ENCODE measurements around the gene AQP10. TPM values are rescaled to one million over a fixed set of nuclear protein-coding genes. Genes with fewer than 3 reads are reported as not detected.

Gene AQP10
- total and polyA plus RNA-seq, 2 donors = 0.05 to 0.09 TPM

GRCh38 chr1:154327466-154328317 is 6.8 kb downstream of the AQP10 start:
- Histone ChIP-seq H3K36me3 (ENCODE audit: control insufficient read depth in 2 of 2, insufficient read depth in 2 of 2, low read length in 1 of 2) (peaks cover 17 to 21% of the 10 kb centered on the region in 2 donors), H3K27me3 (ENCODE audit: control insufficient read depth in 2 of 2, insufficient read depth in 1 of 2, low read length in 1 of 2) (peaks cover 0 to 17% of the 10 kb centered on the region in 2 donors), H3K4me3 (ENCODE audit: low read length in 2 of 2) (peak overlapping the region; percentile 44 to 49), H3K27ac (ENCODE audit: low read depth in 1 of 2, low read length in 1 of 2) (peak overlapping the region; percentile 6 to 84), H3K9me3 (ENCODE audit: control insufficient read depth in 2 of 2, insufficient read depth in 1 of 2, low read length in 1 of 2) (no peaks in the 10 kb centered on the region), H3K4me1 (ENCODE audit: control insufficient read depth in 2 of 2, insufficient read depth in 2 of 2, low read length in 2 of 2) (peaks cover 38 to 59% of the 10 kb centered on the region in 2 donors)
- DNase-seq (ENCODE audit: low read depth in 6 of 9, low spot score in 9 of 9) = peak in 4 of 9 donors; percentile 63 to 87 (median 72)
- 11% methylated on average over 5 of the region's 5 CpGs for WGBS

GRCh38 chr1:154328318-154329151 is 7.6 kb downstream of the AQP10 start:
- H3K4me1 ChIP-seq (ENCODE audit: control insufficient read depth in 2 of 2, insufficient read depth in 2 of 2, low read length in 2 of 2) = peaks cover 38 to 59% of the 10 kb centered on the region in 2 donors
- no peaks in the 10 kb centered on the region for H3K9me3 ChIP-seq (ENCODE audit: control insufficient read depth in 2 of 2, insufficient read depth in 1 of 2, low read length in 1 of 2)
- peaks cover 17 to 21% of the 10 kb centered on the region in 2 donors for H3K36me3 ChIP-seq (ENCODE audit: control insufficient read depth in 2 of 2, insufficient read depth in 2 of 2, low read length in 1 of 2)
- H3K27ac ChIP-seq (ENCODE audit: low read depth in 1 of 2, low read length in 1 of 2) = peak overlapping the region; percentile 25 to 84
- peaks cover 0 to 10% of the 10 kb centered on the region in 2 donors for H3K27me3 ChIP-seq (ENCODE audit: control insufficient read depth in 2 of 2, insufficient read depth in 1 of 2, low read length in 1 of 2)
- WGBS = 7% methylated on average over 76 of the region's 76 CpGs
- peak in 7 of 9 donors; percentile 49 to 89 (median 77) for DNase-seq (ENCODE audit: low read depth in 6 of 9, low spot score in 9 of 9)
- peak overlapping the region; percentile 44 to 49 for H3K4me3 ChIP-seq (ENCODE audit: low read length in 2 of 2)

GRCh38 chr1:154329152-154329521 is 8.2 kb downstream of the AQP10 start:
- H3K36me3 ChIP-seq (ENCODE audit: control insufficient read depth in 2 of 2, insufficient read depth in 2 of 2, low read length in 1 of 2) = peaks cover 21 to 25% of the 10 kb centered on the region in 2 donors
- no peaks in the 10 kb centered on the region for H3K9me3 ChIP-seq (ENCODE audit: control insufficient read depth in 2 of 2, insufficient read depth in 1 of 2, low read length in 1 of 2)
- peak overlapping the region; percentile 26 to 49 for H3K4me3 ChIP-seq (ENCODE audit: low read length in 2 of 2)
- no peak for DNase-seq (ENCODE audit: low read depth in 6 of 9, low spot score in 9 of 9)
- peaks cover 0 to 7% of the 10 kb centered on the region in 2 donors for H3K27me3 ChIP-seq (ENCODE audit: control insufficient read depth in 2 of 2, insufficient read depth in 1 of 2, low read length in 1 of 2)
- WGBS = 92% methylated on average over 6 of the region's 6 CpGs
- peak overlapping the region in 1 of 2 donors; percentile 25 for H3K27ac ChIP-seq (ENCODE audit: low read depth in 1 of 2, low read length in 1 of 2)
- H3K4me1 ChIP-seq (ENCODE audit: control insufficient read depth in 2 of 2, insufficient read depth in 2 of 2, low read length in 2 of 2) = peaks cover 38 to 58% of the 10 kb centered on the region in 2 donors

GRCh38 chr1:154329551-154330131 is 8.7 kb downstream of the AQP10 start:
- Histone ChIP-seq H3K27me3 (ENCODE audit: control insufficient read depth in 2 of 2, insufficient read depth in 1 of 2, low read length in 1 of 2) (peaks cover 0 to 5% of the 10 kb centered on the region in 2 donors), H3K36me3 (ENCODE audit: control insufficient read depth in 2 of 2, insufficient read depth in 2 of 2, low read length in 1 of 2) (peaks cover 26 to 31% of the 10 kb centered on the region in 2 donors), H3K9me3 (ENCODE audit: control insufficient read depth in 2 of 2, insufficient read depth in 1 of 2, low read length in 1 of 2) (no peaks in the 10 kb centered on the region), H3K27ac (ENCODE audit: low read depth in 1 of 2, low read length in 1 of 2) (no peak overlapping the region), H3K4me1 (ENCODE audit: control insufficient read depth in 2 of 2, insufficient read depth in 2 of 2, low read length in 2 of 2) (peaks cover 38 to 57% of the 10 kb centered on the region in 2 donors), H3K4me3 (ENCODE audit: low read length in 2 of 2) (no peak overlapping the region)
- 91% methylated on average over 7 of the region's 7 CpGs for WGBS
- DNase-seq (ENCODE audit: low read depth in 6 of 9, low spot score in 9 of 9) = peak in 1 of 9 donors; percentile 31

GRCh38 chr1:154330669-154331068 is 9.8 kb downstream of the AQP10 start:
- peak overlapping the region in 1 of 2 donors; percentile 44 for H3K27ac ChIP-seq (ENCODE audit: low read depth in 1 of 2, low read length in 1 of 2)
- peaks cover 40 to 61% of the 10 kb centered on the region in 2 donors for H3K4me1 ChIP-seq (ENCODE audit: control insufficient read depth in 2 of 2, insufficient read depth in 2 of 2, low read length in 2 of 2)
- DNase-seq (ENCODE audit: low read depth in 6 of 9, low spot score in 9 of 9) = no peak
- H3K9me3 ChIP-seq (ENCODE audit: control insufficient read depth in 2 of 2, insufficient read depth in 1 of 2, low read length in 1 of 2) = no peaks in the 10 kb centered on the region
- peaks cover 26 to 37% of the 10 kb centered on the region in 2 donors for H3K36me3 ChIP-seq (ENCODE audit: control insufficient read depth in 2 of 2, insufficient read depth in 2 of 2, low read length in 1 of 2)
- peaks cover 0 to 5% of the 10 kb centered on the region in 2 donors for H3K27me3 ChIP-seq (ENCODE audit: control insufficient read depth in 2 of 2, insufficient read depth in 1 of 2, low read length in 1 of 2)
- no peak overlapping the region for H3K4me3 ChIP-seq (ENCODE audit: low read length in 2 of 2)

- Histone ChIP-seq H3K4me1 (ENCODE audit: control insufficient read depth in 2 of 2, insufficient read depth in 2 of 2, low read length in 2 of 2) (peaks cover 10 to 38% of the 10 kb centered on the region in 2 donors), H3K27ac (ENCODE audit: low read depth in 1 of 2, low read length in 1 of 2) (peak overlapping the region in 1 of 2 donors; percentile 26), H3K27me3 (ENCODE audit: control insufficient read depth in 2 of 2, insufficient read depth in 1 of 2, low read length in 1 of 2) (no peaks in the 10 kb centered on the region), H3K36me3 (ENCODE audit: control insufficient read depth in 2 of 2, insufficient read depth in 2 of 2, low read length in 1 of 2) (peaks cover 38 to 65% of the 10 kb centered on the region in 2 donors), H3K4me3 (ENCODE audit: low read length in 2 of 2) (no peak overlapping the region), H3K9me3 (ENCODE audit: control insufficient read depth in 2 of 2, insufficient read depth in 1 of 2, low read length in 1 of 2) (no peaks in the 10 kb centered on the region)
- DNase-seq (ENCODE audit: low read depth in 6 of 9, low spot score in 9 of 9) = no peak
- WGBS = 93% methylated on average over 13 of the region's 13 CpGs
Measured at GRCh38 chr1:154334079-154335024, 13.5 kb downstream of the AQP10 start.

GRCh38 chr1:154335025-154335714 is 14.3 kb downstream of the AQP10 start:
- Histone ChIP-seq H3K4me3 (ENCODE audit: low read length in 2 of 2) (no peak overlapping the region), H3K36me3 (ENCODE audit: control insufficient read depth in 2 of 2, insufficient read depth in 2 of 2, low read length in 1 of 2) (peaks cover 46 to 72% of the 10 kb centered on the region in 2 donors), H3K27ac (ENCODE audit: low read depth in 1 of 2, low read length in 1 of 2) (no peak overlapping the region), H3K4me1 (ENCODE audit: control insufficient read depth in 2 of 2, insufficient read depth in 2 of 2, low read length in 2 of 2) (peaks cover 3 to 30% of the 10 kb centered on the region in 2 donors), H3K9me3 (ENCODE audit: control insufficient read depth in 2 of 2, insufficient read depth in 1 of 2, low read length in 1 of 2) (no peaks in the 10 kb centered on the region), H3K27me3 (ENCODE audit: control insufficient read depth in 2 of 2, insufficient read depth in 1 of 2, low read length in 1 of 2) (no peaks in the 10 kb centered on the region)
- 39% methylated on average over 11 of the region's 11 CpGs for WGBS
- DNase-seq (ENCODE audit: low read depth in 6 of 9, low spot score in 9 of 9) = peak; percentile 70 to 94 (median 81)
